ENCODE measurements around the gene SHMT2.

DNA sequence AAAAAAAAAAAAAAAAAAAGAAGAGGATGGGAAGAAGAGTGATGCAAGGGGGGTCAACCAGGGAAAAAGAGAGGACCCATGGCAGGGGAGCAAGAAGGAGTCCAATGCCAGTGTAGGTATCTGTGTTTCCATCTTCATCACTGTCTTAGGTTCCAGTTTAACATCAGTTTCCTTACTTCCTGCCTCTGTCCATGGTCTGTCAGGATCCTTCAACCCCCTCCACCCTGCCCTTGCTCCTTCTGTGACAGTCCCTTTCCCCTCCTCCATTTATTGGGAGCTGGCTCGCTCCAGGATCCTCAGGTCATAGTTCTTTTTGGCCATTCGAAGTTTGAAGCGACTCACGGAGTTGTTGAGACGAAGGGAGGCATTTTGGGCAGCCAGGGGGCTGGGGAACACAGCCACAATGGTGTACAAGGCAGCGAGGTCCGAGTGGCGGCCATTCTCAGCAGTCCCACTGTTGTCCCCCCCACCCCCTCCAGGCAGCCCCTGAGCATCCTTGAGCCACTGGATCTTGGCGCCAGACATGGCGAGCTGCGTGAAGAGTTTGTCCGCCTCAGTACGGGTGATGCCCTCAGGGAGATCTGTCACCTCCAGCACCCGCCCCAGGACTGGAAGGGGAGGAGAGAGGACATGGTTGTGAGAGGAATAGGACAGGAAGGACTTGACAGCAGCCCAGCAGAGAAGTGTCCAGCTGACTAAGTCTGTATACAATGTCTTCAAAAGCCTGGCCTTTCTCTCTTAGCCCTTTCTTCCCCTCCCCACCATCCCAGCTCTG lies 25.2 kb downstream of the SHMT2 start:
- no peak for TF ChIP-seq POLR2A (IDR thresholded peaks at IDR 0.05; ENCODE audit: low read depth, low read length)
- TF ChIP-seq POLR2AphosphoS5 (IDR thresholded peaks at IDR 0.05; ENCODE audit: low read depth, low read length) = no peak
- TF ChIP-seq TAF1 (IDR thresholded peaks at IDR 0.05; ENCODE audit: low read depth, low read length) = no peak

Data from GM12891 (cell line).